HepG2 (cell line): Measurements from ENCODE around the gene DDAH1. TPM values are rescaled to one million over a fixed set of nuclear protein-coding genes. Genes with fewer than 3 reads are reported as not detected.

ENCODE experiments used
- ATAC-seq: fragments of 200-7000 bp; cut with Tn5 transposase; 3 replicates; pipeline ENCODE4 v1.9.1; 2020; ENCODE audit warnings: mild to moderate bottlenecking, moderate library complexity
- BruUV-seq: library from RNA; stranded (reverse); fragments of 400-500 nt; replicated peaks from 2 replicates; lab custom pipeline; 2021; lab: Mats Ljungman, UMichigan
- CTCF ChIA-PET: fragments of 300-600 bp; formaldehyde crosslinking; extraction: SDS; loops from one replicate; lab custom pipeline; 2021; ENCODE audit warnings: low total read pairs, inconsistent platforms, low intra/inter-chr PET ratio; lab: Yijun Ruan, JAX
- POLR2A ChIA-PET: fragments of 350-600 bp; sonication (Branson Sonifier 250); formaldehyde crosslinking; loops from one replicate; lab custom pipeline; 2020; ENCODE audit warnings: antibody characterized with exemption, inconsistent platforms; lab: Yijun Ruan, JAX
- DNase-seq: peaks from one replicate; pipeline ENCODE4 v3.0.0-alpha.2; 2015; ENCODE audit warnings: low spot score
- FAIRE-seq: peaks from 3 replicates; lab custom pipeline; 2011; peaks lifted over from hg19 to GRCh38; lab: Jason Lieb, UNC
- H2AFZ ChIP-seq: one replicate; pipeline ENCODE4 v1.6.1; 2011; ENCODE audit warnings: low read length, inconsistent platforms
- H3K27ac ChIP-seq: fragments of 300-600 bp; 3 replicates; pipeline ENCODE4 v1.8.0; 2011; ENCODE audit warnings: mixed run types, mild to moderate bottlenecking, mixed read lengths, low read length, inconsistent platforms; ENCODE audit not compliant: insufficient read depth; ENCODE audit errors: extremely low read length
- H3K27me3 ChIP-seq, 2 experiments: fragments of 200-600 bp in 1 of 2; 2 replicates in 1 of 2; 3 replicates in 1 of 2; pipeline versions ENCODE4 v1.6.0 to v1.8.0; 2011; ENCODE audit warnings: low read length in 2 of 2, mild to moderate bottlenecking in 2 of 2, moderate library complexity in 2 of 2, inconsistent platforms in 1 of 2; ENCODE audit not compliant: insufficient read depth in 2 of 2, control insufficient read depth in 1 of 2
- H3K36me3 ChIP-seq, 2 experiments: fragments of 200-600 bp in 1 of 2; replicated peaks in 1 of 2; 2 replicates in 1 of 2; 3 replicates in 1 of 2; pipeline versions ENCODE4 v1.5.1 to v1.8.0; 2011; ENCODE audit warnings: low read length in 2 of 2, inconsistent platforms in 1 of 2; ENCODE audit not compliant: insufficient read depth in 2 of 2, control insufficient read depth in 1 of 2
- H3K4me1 ChIP-seq: 2 replicates; pipeline ENCODE4 v1.5.1; 2012; ENCODE audit warnings: low read length, inconsistent platforms; ENCODE audit not compliant: insufficient read depth
- H3K4me2 ChIP-seq: 2 replicates; pipeline ENCODE4 v1.6.0; 2011; ENCODE audit warnings: low read depth, low read length, inconsistent platforms
- H3K4me3 ChIP-seq, 3 experiments: fragments of 200-600 bp in 1 of 3; sonication (generic), shearing (Covaris generic) in 1 of 3; replicated peaks in 1 of 3; 2 replicates each; pipeline ENCODE4 v1.5.1; 2011 to 2016; ENCODE audit warnings: low read length in 3 of 3, inconsistent platforms in 2 of 3, low read depth in 2 of 3, mild to moderate bottlenecking in 2 of 3, control low read depth in 1 of 3, mixed read lengths in 1 of 3; ENCODE audit not compliant: insufficient read depth in 1 of 3
- H3K79me2 ChIP-seq: one replicate; pipeline ENCODE4 v1.6.1; 2011; ENCODE audit warnings: low read length, inconsistent platforms; ENCODE audit not compliant: insufficient read depth
- H3K9ac ChIP-seq: 2 replicates; pipeline ENCODE4 v1.6.0; 2011; ENCODE audit warnings: mild to moderate bottlenecking, low read depth, low read length, inconsistent platforms; ENCODE audit not compliant: insufficient read depth
- H3K9me3 ChIP-seq: 2 replicates; pipeline ENCODE4 v1.5.1; 2012; ENCODE audit warnings: mild to moderate bottlenecking, low read length
- H4K20me1 ChIP-seq: 2 replicates; pipeline ENCODE4 v1.6.0; 2011; ENCODE audit warnings: inconsistent platforms, mild to moderate bottlenecking, low read length, moderate library complexity; ENCODE audit not compliant: insufficient read depth
- EED ChIP-seq: sonication (generic); formaldehyde crosslinking; IDR thresholded peaks from 2 replicates; pipeline ENCODE4 v1.5.0; 2020; ENCODE audit warnings: mild to moderate bottlenecking, missing genetic modification reagents
- FOXK2 ChIP-seq: fragments of 450-650 bp; IDR thresholded peaks from 2 replicates; pipeline ENCODE4 v1.6.1; 2016
- HNRNPH1 ChIP-seq: fragments of 200-400 bp; formaldehyde crosslinking; optimal IDR thresholded peaks from 2 replicates; pipeline ENCODE3; 2017; ENCODE audit warnings: mild to moderate bottlenecking, low read depth, low read length
- ISL2 ChIP-seq: sonication (generic); formaldehyde crosslinking; IDR thresholded peaks from 2 replicates; pipeline ENCODE4 v1.5.0; 2020; ENCODE audit warnings: missing genetic modification reagents
- KAT2B ChIP-seq: fragments of 150-350 bp; IDR thresholded peaks from 2 replicates; pipeline ENCODE4 v1.6.1; 2014; ENCODE audit warnings: low read depth, low read length, borderline replicate concordance
- MEIS2 ChIP-seq: sonication (generic); formaldehyde crosslinking; IDR thresholded peaks from 2 replicates; pipeline ENCODE4 v1.9.0; 2021; ENCODE audit warnings: mild to moderate bottlenecking, missing genetic modification reagents
- NFIB ChIP-seq: sonication (generic); formaldehyde crosslinking; IDR thresholded peaks from 2 replicates; pipeline ENCODE4 v1.9.0; 2021; ENCODE audit warnings: missing genetic modification reagents, mild to moderate bottlenecking, borderline replicate concordance
- NFYC ChIP-seq: IDR thresholded peaks from 2 replicates; pipeline ENCODE4 v1.6.1; 2016; ENCODE audit warnings: missing genetic modification reagents, missing compliant biosample characterization
- PPARG ChIP-seq: conservative IDR thresholded peaks from 2 replicates; pipeline ENCODE4 v1.6.1; 2016; ENCODE audit warnings: missing biosample characterization, missing genetic modification reagents
- PTBP1 ChIP-seq: fragments of 200-400 bp; formaldehyde crosslinking; IDR thresholded peaks from 2 replicates; pipeline ENCODE4 v1.6.1; 2018; ENCODE audit warnings: low read length, low read depth; ENCODE audit not compliant: poor library complexity, severe bottlenecking
- SNAI1 ChIP-seq: sonication (generic); formaldehyde crosslinking; IDR thresholded peaks from 2 replicates; pipeline ENCODE4 v1.5.0; 2020; ENCODE audit warnings: mild to moderate bottlenecking, missing genetic modification reagents, borderline replicate concordance
- TAF1 ChIP-seq: sonication (generic); formaldehyde crosslinking; IDR thresholded peaks from 2 replicates; pipeline ENCODE4 v1.4.0; 2020; ENCODE audit warnings: missing genetic modification reagents
- ZBTB7B ChIP-seq: sonication (generic); formaldehyde crosslinking; IDR thresholded peaks from 2 replicates; pipeline ENCODE4 v1.4.0; 2020; ENCODE audit warnings: missing genetic modification reagents
- ZFP36L2 ChIP-seq: sonication (generic); formaldehyde crosslinking; IDR thresholded peaks from 2 replicates; pipeline ENCODE4 v1.4.0; 2020; ENCODE audit warnings: missing genetic modification reagents
- ZNF124 ChIP-seq: sonication (generic); formaldehyde crosslinking; IDR thresholded peaks from 2 replicates; pipeline ENCODE4 v1.4.0; 2020; ENCODE audit warnings: missing genetic modification reagents
- ZNF558 ChIP-seq: sonication (generic); formaldehyde crosslinking; IDR thresholded peaks from 2 replicates; pipeline ENCODE4 v1.9.0; 2022; ENCODE audit warnings: mild to moderate bottlenecking, missing genetic modification reagents, borderline replicate concordance
- ZNF607 ChIP-seq: sonication (generic); formaldehyde crosslinking; IDR thresholded peaks from 2 replicates; pipeline ENCODE4 v1.5.1; 2020; ENCODE audit warnings: missing genetic modification reagents, mild to moderate bottlenecking, borderline replicate concordance
- ZNF652 ChIP-seq: IDR thresholded peaks from 2 replicates; pipeline ENCODE4 v1.6.1; 2016; ENCODE audit warnings: low read depth, borderline replicate concordance
- ZNF761 ChIP-seq: sonication (generic); formaldehyde crosslinking; conservative IDR thresholded peaks from 2 replicates; pipeline ENCODE4 v1.4.0; 2020; ENCODE audit warnings: mild to moderate bottlenecking, missing genetic modification reagents
- WGBS: methylation state at CpG from one replicate; pipeline ENCODE4 v1.1.6; 2017; ENCODE audit warnings: low lambda C conversion rate; 5-methylcytosine and 5-hydroxymethylcytosine counted together
- in situ Hi-C: cut with HindIII; loops from 2 replicates; pipeline ENCODE4 v1.10.0; 2017; ENCODE audit warnings: low pct_unique_long_range_greater_than_20kb; ENCODE audit not compliant: extremely low pct_ligation_motif_present
- intact Hi-C: fragments of 100-400 bp; cut with micrococcal nuclease; formaldehyde crosslinking; loops from one replicate; pipeline ENCODE4 v1.10.0; 2022; ENCODE audit not compliant: unreplicated experiment
- polyA plus RNA-seq, 8 experiments: library from polyadenylated mRNA; depleted of rRNA in 3 of 8; stranded (reverse) in 7 of 8; unstranded in 1 of 8; fragments of >200 nt; fragmentation: Illumina TruSeq in 4 of 8; extraction: Trizol in 4 of 8; gene quantifications; 2 replicates each; pipeline versions ENCODE4 v1.2.1 to v1.2.3, GENCODE V29; 2011 to 2016; ENCODE audit warnings: low read depth in 4 of 8, missing spikeins in 1 of 8, mixed read lengths in 1 of 8; ENCODE audit not compliant: insufficient read depth in 1 of 8
- total RNA-seq, 5 experiments: library from RNA; depleted of rRNA; stranded (reverse); fragments of >200 nt; fragmentation: Illumina TruSeq; extraction: Trizol; gene quantifications; 2 replicates each; pipeline ENCODE4 v1.2.3, GENCODE V29; 2016; ENCODE audit warnings: low read depth in 1 of 5
- TF ChIP-seq, protein P1 (sequence below): sonication (generic); formaldehyde crosslinking; IDR thresholded peaks from 2 replicates; pipeline ENCODE4 v1.8.1; 2023; ENCODE audit warnings: mild to moderate bottlenecking, inconsistent platforms, moderate library complexity, missing genetic modification reagents, borderline replicate concordance

The DDAH1 gene
- total and polyA plus RNA-seq, 2 of the 13 experiments (the other 11 are each of a cell fraction or from before 2014, with no cell fraction given) = 39.7 to 64.4 TPM

DNA sequence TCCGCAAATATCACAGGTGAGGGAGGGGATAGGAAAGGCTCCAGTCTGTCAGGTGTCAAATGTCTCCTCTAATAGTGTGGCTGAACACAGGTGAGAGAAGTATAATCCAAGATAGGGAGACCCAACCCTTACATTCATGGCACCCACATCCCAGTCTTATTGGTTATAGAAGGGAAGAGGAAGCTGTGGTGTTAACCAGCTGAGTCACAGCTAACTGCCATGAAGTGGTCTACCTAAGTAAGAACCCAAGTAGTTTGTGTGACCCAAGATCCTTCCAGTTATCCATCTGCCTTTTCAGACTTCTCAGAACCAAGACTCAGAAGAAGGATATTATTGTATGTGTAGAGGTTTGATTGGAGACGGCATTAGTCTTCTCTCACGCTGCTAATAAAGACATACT is 37.1 kb downstream of the DDAH1 start:
- no peak for DNase-seq
- POLR2A ChIA-PET = no interaction called here
- WGBS = 100% methylated on average over 3 of the region's 3 CpGs
- Histone ChIP-seq H3K4me1 (no peaks in the 10 kb centered on the region; the same call in 1 of the 2 replicates), H3K4me2 (no peak overlapping the region), H3K36me3 (no peaks in the 10 kb centered on the region), H3K27ac (no peak overlapping the region), H3K4me3 (no peak overlapping the region), H2AFZ (no peak overlapping the region), H3K79me2 (peaks cover 26% of the 10 kb centered on the region), H4K20me1 (no peaks in the 10 kb centered on the region; the same call in 1 of the 2 replicates), H3K9ac (no peak overlapping the region), H3K27me3 (no peaks in the 10 kb centered on the region), H3K9me3 (no peaks in the 10 kb centered on the region)
- no TSS peak for BruUV-seq
- FAIRE-seq = no peak
- CTCF ChIA-PET = no interaction called here
- intact Hi-C loops = no loop called here
- no peak for TF ChIP-seq SNAI1 (CRISPR knock-in tag)
- TF ChIP-seq NFYC (CRISPR knock-in tag) = no peak
- TF ChIP-seq ZNF761 (CRISPR knock-in tag) = no peak
- no peak for TF ChIP-seq NFIB (CRISPR knock-in tag)
- TF ChIP-seq ZNF124 (CRISPR knock-in tag) = no peak
- no peak for TF ChIP-seq FOXK2
- TF ChIP-seq ZNF607 = no peak
- no peak for TF ChIP-seq EED (CRISPR knock-in tag)
- TF ChIP-seq ZFP36L2 = no peak
- TF ChIP-seq PPARG = no peak
- no peak for TF ChIP-seq ZNF652
- no peak for TF ChIP-seq TAF1 (CRISPR knock-in tag)
- TF ChIP-seq, protein P1, sequence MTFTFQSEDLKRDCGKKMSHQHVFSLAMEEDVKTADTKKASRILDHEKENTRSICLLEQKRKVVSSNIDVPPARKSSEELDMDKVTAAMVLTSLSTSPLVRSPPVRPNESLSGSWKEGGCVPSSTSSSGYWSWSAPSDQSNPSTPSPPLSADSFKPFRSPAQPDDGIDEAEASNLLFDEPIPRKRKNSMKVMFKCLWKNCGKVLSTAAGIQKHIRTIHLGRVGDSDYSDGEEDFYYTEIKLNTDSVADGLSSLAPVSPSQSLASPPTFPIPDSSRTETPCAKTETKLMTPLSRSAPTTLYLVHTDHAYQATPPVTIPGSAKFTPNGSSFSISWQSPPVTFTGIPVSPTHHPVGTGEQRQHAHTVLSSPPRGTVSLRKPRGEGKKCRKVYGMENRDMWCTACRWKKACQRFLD (CRISPR knock-in tag) = no peak
- no peak for TF ChIP-seq ISL2
- no peak for TF ChIP-seq MEIS2 (CRISPR knock-in tag)
- TF ChIP-seq ZNF558 (CRISPR knock-in tag) = no peak
- TF ChIP-seq HNRNPH1 = no peak
- TF ChIP-seq KAT2B = no peak
- no peak for TF ChIP-seq ZBTB7B (CRISPR knock-in tag)
- no peak for TF ChIP-seq PTBP1
- in situ Hi-C loops = no loop called here
- ATAC-seq = no peak
